WTC11 (cell line): ENCODE data around the gene ITSN1. TPM values are rescaled to one million over a fixed set of nuclear protein-coding genes. Genes with fewer than 3 reads are reported as not detected.

Source experiments
- ATAC-seq: fragments of 200-7000 bp; cut with Tn5 transposase; 2 replicates; pipeline ENCODE4 v1.10.0; 2021; ENCODE audit warnings: mild to moderate bottlenecking, moderate library complexity
- CTCF ChIA-PET: fragments of 300-600 bp; sonication (Branson Sonifier 250); formaldehyde crosslinking; loops from one replicate; lab custom pipeline; 2021; ENCODE audit warnings: antibody characterized with exemption; lab: Charles Lee
- POLR2A ChIA-PET: fragments of 350-600 bp; sonication (Branson Sonifier 250); formaldehyde crosslinking; loops from one replicate; lab custom pipeline; 2021; ENCODE audit warnings: antibody characterized with exemption; lab: Charles Lee
- DNase-seq: peaks from one replicate; pipeline ENCODE4 v3.0.0; 2021; ENCODE audit warnings: low spot score
- H3K27ac Mint-ChIP-seq: 2 replicates; pipeline ENCODE4 v1.8.0; 2021; ENCODE audit warnings: mixed read lengths
- H3K27me3 Mint-ChIP-seq: 2 replicates; pipeline ENCODE4 v1.8.0; 2021; ENCODE audit warnings: low read depth, mild to moderate bottlenecking, moderate library complexity, mixed read lengths
- H3K36me3 Mint-ChIP-seq: 2 replicates; pipeline ENCODE4 v1.8.0; 2021; ENCODE audit warnings: mixed read lengths
- H3K4me1 Mint-ChIP-seq: 2 replicates; pipeline ENCODE4 v1.8.0; 2022; ENCODE audit warnings: mixed read lengths
- H3K4me3 Mint-ChIP-seq: 2 replicates; pipeline ENCODE4 v1.8.0; 2021; ENCODE audit warnings: mild to moderate bottlenecking, moderate library complexity, mixed read lengths
- H3K9me3 Mint-ChIP-seq: 2 replicates; pipeline ENCODE4 v1.8.0; 2021; ENCODE audit warnings: mixed read lengths
- ATF3 ChIP-seq: sonication (generic); formaldehyde crosslinking; conservative IDR thresholded peaks from 2 replicates; pipeline ENCODE4 v1.8.1; 2022; ENCODE audit warnings: mild to moderate bottlenecking, missing genetic modification reagents
- CTCF ChIP-seq: fragments of 200-600 bp; IDR thresholded peaks from 2 replicates; pipeline ENCODE4 v1.8.0; 2022; ENCODE audit warnings: antibody characterized with exemption
- E2F1 ChIP-seq: sonication (generic); formaldehyde crosslinking; IDR thresholded peaks from 2 replicates; pipeline ENCODE4 v1.8.0; 2022; ENCODE audit warnings: mild to moderate bottlenecking, missing genetic modification reagents
- ESRRA ChIP-seq: sonication (generic); formaldehyde crosslinking; IDR thresholded peaks from 2 replicates; pipeline ENCODE4 v1.8.1; 2022; ENCODE audit warnings: mild to moderate bottlenecking, missing genetic modification reagents, borderline replicate concordance
- FOXJ3 ChIP-seq: sonication (generic); formaldehyde crosslinking; IDR thresholded peaks from 2 replicates; pipeline ENCODE4 v1.9.0; 2021; ENCODE audit warnings: missing genetic modification reagents, mild to moderate bottlenecking, borderline replicate concordance
- FOXP1 ChIP-seq: sonication (generic); formaldehyde crosslinking; IDR thresholded peaks from 2 replicates; pipeline ENCODE4 v1.8.0; 2022; ENCODE audit warnings: missing genetic modification reagents, mild to moderate bottlenecking, moderate library complexity, borderline replicate concordance
- IRF1 ChIP-seq: sonication (generic); formaldehyde crosslinking; IDR thresholded peaks from 2 replicates; pipeline ENCODE4 v1.8.0; 2023; ENCODE audit warnings: missing genetic modification reagents
- MAX ChIP-seq: sonication (generic); formaldehyde crosslinking; IDR thresholded peaks from 2 replicates; pipeline ENCODE4 v1.8.0; 2022; ENCODE audit warnings: mild to moderate bottlenecking, missing genetic modification reagents
- NR2C2 ChIP-seq: sonication (generic); formaldehyde crosslinking; IDR thresholded peaks from 2 replicates; pipeline ENCODE4 v1.8.0; 2022; ENCODE audit warnings: mild to moderate bottlenecking, missing genetic modification reagents
- SP1 ChIP-seq: sonication (generic); formaldehyde crosslinking; conservative IDR thresholded peaks from 2 replicates; pipeline ENCODE4 v1.8.1; 2022; ENCODE audit warnings: missing genetic modification reagents
- TCF7 ChIP-seq: sonication (generic); formaldehyde crosslinking; IDR thresholded peaks from 2 replicates; pipeline ENCODE4 v1.8.0; 2022; ENCODE audit warnings: mild to moderate bottlenecking, low read depth, missing genetic modification reagents, moderate library complexity
- TP53 ChIP-seq: sonication (generic); formaldehyde crosslinking; IDR thresholded peaks from 2 replicates; pipeline ENCODE4 v1.8.1; 2023; ENCODE audit warnings: mild to moderate bottlenecking, missing genetic modification reagents
- ZNF396 ChIP-seq: fragments of 250-450 bp; sonication (Bioruptor Pico); IDR thresholded peaks from 2 replicates; pipeline ENCODE4 v1.8.0; 2021; ENCODE audit warnings: mild to moderate bottlenecking, moderate library complexity, borderline replicate concordance
- ZNF423 ChIP-seq: fragments of 250-450 bp; sonication (Bioruptor Pico); IDR thresholded peaks from 2 replicates; pipeline ENCODE4 v2.1.2; 2022; ENCODE audit warnings: mild to moderate bottlenecking, moderate library complexity
- ZNF425 ChIP-seq: fragments of 250-450 bp; sonication (Bioruptor Pico); conservative IDR thresholded peaks from 2 replicates; pipeline ENCODE4 v1.9.0; 2021; ENCODE audit warnings: mild to moderate bottlenecking
- total RNA-seq: library from RNA; stranded (reverse); gene quantifications from 3 replicates; pipeline ENCODE4 v1.2.3, GENCODE V29; 2021
- TF ChIP-seq, protein P1 (sequence below): sonication (generic); formaldehyde crosslinking; IDR thresholded peaks from 2 replicates; pipeline ENCODE4 v1.8.1; 2022; ENCODE audit warnings: mild to moderate bottlenecking, moderate library complexity, missing genetic modification reagents
- TF ChIP-seq, protein P2 (sequence below): fragments of 250-450 bp; sonication (Bioruptor Pico); IDR thresholded peaks from 2 replicates; pipeline ENCODE4 v1.9.0; 2021; ENCODE audit warnings: moderate library complexity, mild to moderate bottlenecking, inconsistent platforms, borderline replicate concordance
- TF ChIP-seq, protein P3 (sequence below): sonication (generic); formaldehyde crosslinking; IDR thresholded peaks from 2 replicates; pipeline ENCODE4 v1.8.1; 2023; ENCODE audit warnings: mild to moderate bottlenecking, missing genetic modification reagents, moderate library complexity

The ITSN1 gene
- total RNA-seq, 1 experiment from 2014 or later = 69.6 TPM

DNA sequence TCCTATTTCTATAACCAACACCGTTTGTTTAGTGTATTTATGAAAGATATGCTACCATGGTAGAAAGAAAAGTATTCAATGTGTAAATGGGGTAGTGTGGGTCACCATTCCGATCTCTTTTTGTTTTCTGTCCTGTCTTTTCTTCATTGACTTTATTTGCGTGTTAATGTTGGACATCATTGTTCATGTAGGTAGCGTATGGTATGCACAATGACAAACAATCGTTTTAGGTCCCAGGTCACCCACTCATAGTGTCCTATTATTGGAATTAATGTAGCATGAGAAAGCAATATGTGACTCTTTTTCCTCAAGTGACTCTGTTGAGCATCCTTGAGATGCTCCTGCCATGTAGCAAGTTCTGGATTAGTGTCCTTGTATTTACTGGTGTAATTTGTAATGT is 247.9 kb downstream of the ITSN1 start:
- Mint-ChIP-seq H3K27ac (no peak overlapping the region), H3K4me3 (no peak overlapping the region), H3K36me3 (no peaks in the 10 kb centered on the region), H3K9me3 (no peaks in the 10 kb centered on the region), H3K4me1 (peaks cover 17% of the 10 kb centered on the region), H3K27me3 (0 out of 2 replicates have a peak, but pooled peaks cover 6% of the 10 kb centered on the region)
- TF ChIP-seq ATF3 (CRISPR knock-in tag) (no peak), NR2C2 (CRISPR knock-in tag) (no peak)
- TF ChIP-seq, protein P1, sequence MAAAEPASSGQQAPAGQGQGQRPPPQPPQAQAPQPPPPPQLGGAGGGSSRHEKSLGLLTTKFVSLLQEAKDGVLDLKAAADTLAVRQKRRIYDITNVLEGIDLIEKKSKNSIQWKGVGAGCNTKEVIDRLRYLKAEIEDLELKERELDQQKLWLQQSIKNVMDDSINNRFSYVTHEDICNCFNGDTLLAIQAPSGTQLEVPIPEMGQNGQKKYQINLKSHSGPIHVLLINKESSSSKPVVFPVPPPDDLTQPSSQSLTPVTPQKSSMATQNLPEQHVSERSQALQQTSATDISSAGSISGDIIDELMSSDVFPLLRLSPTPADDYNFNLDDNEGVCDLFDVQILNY (CRISPR knock-in tag) = no peak
- ATAC-seq = no peak
- ChIA-PET POLR2A (no interaction called here), CTCF (no interaction called here)
- no peak for DNase-seq

DNA sequence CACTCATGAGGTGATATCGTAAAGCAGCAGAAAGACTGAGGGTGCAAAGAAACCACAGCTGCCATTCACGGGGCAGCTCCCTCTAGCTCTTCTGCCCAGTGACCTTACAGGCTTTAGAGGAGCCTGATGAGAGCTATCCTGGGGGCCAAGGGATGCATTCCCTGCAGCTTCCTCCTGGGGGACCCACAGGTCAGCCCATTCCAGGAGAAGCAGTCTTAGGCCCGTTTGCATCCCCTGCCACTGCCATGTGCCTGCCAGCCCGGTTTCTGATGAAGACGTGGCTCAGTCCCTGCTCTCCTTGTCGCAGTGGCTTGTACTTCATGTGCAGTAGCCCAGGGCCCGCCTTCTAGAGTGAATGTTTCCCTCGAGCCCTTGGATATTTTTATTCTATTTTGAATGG is 250.6 kb downstream of the ITSN1 start:
- TF ChIP-seq FOXP1 (CRISPR knock-in tag) = peak; percentile 26; the same call in 1 of the 2 replicates
- TF ChIP-seq IRF1 = no peak
- TF ChIP-seq MAX (CRISPR knock-in tag) = peak; percentile 84
- peak; percentile 32; the same call in 1 of the 2 replicates for TF ChIP-seq CTCF
- TF ChIP-seq E2F1 (CRISPR knock-in tag) = no peak
- no peak for TF ChIP-seq ESRRA
- TF ChIP-seq FOXJ3 (CRISPR knock-in tag) = no peak
- TF ChIP-seq, all 79 proteins: peak for 3
- peak; percentile 89 for ATAC-seq
- no peak overlapping the region for H3K4me3 Mint-ChIP-seq
- POLR2A ChIA-PET = interaction anchor here (0.9 kb wide), 1 partner anchor 9 kb away, joined by 3 read pairs; no protein-coding TSS in a partner anchor
- H3K36me3 Mint-ChIP-seq = no peaks in the 10 kb centered on the region
- H3K4me1 Mint-ChIP-seq = peaks cover 21% of the 10 kb centered on the region
- peak; percentile 80 for DNase-seq
- 0 out of 2 replicates have a peak, but pooled peaks cover 6% of the 10 kb centered on the region for H3K27me3 Mint-ChIP-seq
- CTCF ChIA-PET = interaction anchor here (0.5 to 3.5 kb wide), 33 partner anchors 10 to 490 kb away, joined by 3 to 57 read pairs (median 4); partner anchors contain the start of genes DONSON and TMEM50B
- H3K9me3 Mint-ChIP-seq = no peaks in the 10 kb centered on the region
- H3K27ac Mint-ChIP-seq = no peak overlapping the region

- DNase-seq = no peak
- H3K9me3 Mint-ChIP-seq = no peaks in the 10 kb centered on the region
- CTCF ChIA-PET = interaction anchor here (0.6 to 3.6 kb wide), 4 partner anchors 9 to 454 kb away, joined by 3 to 57 read pairs (median 16); no protein-coding TSS in a partner anchor
- H3K4me3 Mint-ChIP-seq = no peak overlapping the region
- POLR2A ChIA-PET = no interaction called here
- no peak for ATAC-seq
- peaks cover 21% of the 10 kb centered on the region for H3K4me1 Mint-ChIP-seq
- H3K27me3 Mint-ChIP-seq = 0 out of 2 replicates have a peak, but pooled peaks cover 6% of the 10 kb centered on the region
- H3K27ac Mint-ChIP-seq = no peak overlapping the region
- H3K36me3 Mint-ChIP-seq = no peaks in the 10 kb centered on the region
- TF ChIP-seq, protein P2, sequence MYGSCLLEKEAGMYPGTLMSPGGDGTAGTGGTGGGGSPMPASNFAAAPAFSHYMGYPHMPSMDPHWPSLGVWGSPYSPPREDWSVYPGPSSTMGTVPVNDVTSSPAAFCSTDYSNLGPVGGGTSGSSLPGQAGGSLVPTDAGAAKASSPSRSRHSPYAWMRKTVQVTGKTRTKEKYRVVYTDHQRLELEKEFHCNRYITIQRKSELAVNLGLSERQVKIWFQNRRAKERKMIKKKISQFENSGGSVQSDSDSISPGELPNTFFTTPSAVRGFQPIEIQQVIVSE (CRISPR knock-in tag) = no peak
- TF ChIP-seq TP53 (CRISPR knock-in tag) = no peak
- TF ChIP-seq ZNF423 = no peak
- TF ChIP-seq SP1 = no peak
- no peak for TF ChIP-seq FOXP1 (CRISPR knock-in tag)
- TF ChIP-seq, protein P3, sequence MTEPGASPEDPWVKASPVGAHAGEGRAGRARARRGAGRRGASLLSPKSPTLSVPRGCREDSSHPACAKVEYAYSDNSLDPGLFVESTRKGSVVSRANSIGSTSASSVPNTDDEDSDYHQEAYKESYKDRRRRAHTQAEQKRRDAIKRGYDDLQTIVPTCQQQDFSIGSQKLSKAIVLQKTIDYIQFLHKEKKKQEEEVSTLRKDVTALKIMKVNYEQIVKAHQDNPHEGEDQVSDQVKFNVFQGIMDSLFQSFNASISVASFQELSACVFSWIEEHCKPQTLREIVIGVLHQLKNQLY = no peak
- no peak for TF ChIP-seq ZNF396 (CRISPR knock-in tag)
- no peak for TF ChIP-seq ZNF425 (CRISPR knock-in tag)
- no peak for TF ChIP-seq TCF7
Measured at GRCh38 chr21:33893917-33894316, 251.6 kb downstream of the ITSN1 start.
